Parathyroid adenoma (tissue), 2 donors: ENCODE data around the gene HHIPL1.

ENCODE experiments used
- H2AFZ ChIP-seq: fragments of 300-600 bp; sonication (generic); one replicate; pipeline ENCODE4 v1.7.0; 2017; ENCODE audit warnings: antibody characterized with exemption, mild to moderate bottlenecking
- H3K27ac ChIP-seq: fragments of 300-600 bp; sonication (generic); one replicate; pipeline ENCODE4 v1.7.0; 2017
- H3K27me3 ChIP-seq: fragments of 300-600 bp; sonication (generic); one replicate; pipeline ENCODE4 v1.7.0; 2017; ENCODE audit warnings: low read length; ENCODE audit not compliant: control insufficient read depth, insufficient read depth
- H3K36me3 ChIP-seq: fragments of 300-600 bp; sonication (generic); one replicate; pipeline ENCODE4 v1.7.0; 2017; ENCODE audit warnings: low read length; ENCODE audit not compliant: control insufficient read depth, insufficient read depth
- H3K4me1 ChIP-seq: fragments of 300-600 bp; sonication (generic); one replicate; pipeline ENCODE4 v1.7.0; 2017; ENCODE audit warnings: control low read depth
- H3K4me2 ChIP-seq: fragments of 300-600 bp; sonication (generic); one replicate; pipeline ENCODE4 v1.7.0; 2017; ENCODE audit warnings: low read length
- H3K4me3 ChIP-seq: fragments of 300-600 bp; sonication (generic); one replicate; pipeline ENCODE4 v1.7.0; 2017; ENCODE audit warnings: low read depth, low read length
- H3K79me2 ChIP-seq: fragments of 300-600 bp; sonication (generic); one replicate; pipeline ENCODE4 v1.7.0; 2017; ENCODE audit warnings: control low read depth
- H3K9ac ChIP-seq: fragments of 300-600 bp; sonication (generic); one replicate; pipeline ENCODE4 v1.7.0; 2017; ENCODE audit warnings: mild to moderate bottlenecking
- H3K9me3 ChIP-seq: fragments of 300-600 bp; sonication (generic); one replicate; pipeline ENCODE4 v1.7.0; 2017; ENCODE audit warnings: low read length; ENCODE audit not compliant: control insufficient read depth
- CTCF ChIP-seq: fragments of 300-600 bp; sonication (generic); IDR thresholded peaks from one replicate; pipeline ENCODE4 v1.7.0; 2017; ENCODE audit warnings: antibody characterized with exemption, mild to moderate bottlenecking
- donor health status: primary hyperparathyroidism.

Gene HHIPL1

GRCh38 chr14:99722741-99723140 lies 77.8 kb downstream of the HHIPL1 start:
- TF ChIP-seq CTCF = no peak
- no peak overlapping the region for H3K27ac ChIP-seq
- H3K4me2 ChIP-seq = no peak overlapping the region
- H3K27me3 ChIP-seq = no peaks in the 10 kb centered on the region
- no peak overlapping the region for H2AFZ ChIP-seq
- no peak overlapping the region for H3K9ac ChIP-seq
- H3K79me2 ChIP-seq = no peaks in the 10 kb centered on the region
- H3K9me3 ChIP-seq = no peaks in the 10 kb centered on the region
- no peak overlapping the region for H3K4me3 ChIP-seq
- H3K36me3 ChIP-seq = no peaks in the 10 kb centered on the region
- H3K4me1 ChIP-seq = peaks cover 5% of the 10 kb centered on the region

- Histone ChIP-seq H3K79me2 (no peaks in the 10 kb centered on the region), H3K27me3 (no peaks in the 10 kb centered on the region), H3K27ac (no peak overlapping the region), H3K36me3 (no peaks in the 10 kb centered on the region), H3K4me1 (peaks cover 5% of the 10 kb centered on the region), H2AFZ (no peak overlapping the region), H3K4me3 (no peak overlapping the region), H3K9ac (no peak overlapping the region), H3K9me3 (no peaks in the 10 kb centered on the region), H3K4me2 (no peak overlapping the region)
- TF ChIP-seq CTCF = no peak
These were observed 79.4 kb downstream of the HHIPL1 start for GRCh38 chr14:99724196-99724891.

GRCh38 chr14:99724939-99725773 lies 80.2 kb downstream of the HHIPL1 start:
- H3K79me2 ChIP-seq = no peaks in the 10 kb centered on the region
- no peak overlapping the region for H3K27ac ChIP-seq
- no peak overlapping the region for H3K4me2 ChIP-seq
- no peak overlapping the region for H2AFZ ChIP-seq
- H3K36me3 ChIP-seq = no peaks in the 10 kb centered on the region
- H3K4me1 ChIP-seq = peaks cover 8% of the 10 kb centered on the region
- H3K27me3 ChIP-seq = no peaks in the 10 kb centered on the region
- no peak overlapping the region for H3K4me3 ChIP-seq
- H3K9ac ChIP-seq = no peak overlapping the region
- no peaks in the 10 kb centered on the region for H3K9me3 ChIP-seq
- TF ChIP-seq CTCF = no peak

GRCh38 chr14:99725774-99726537 lies 81.0 kb downstream of the HHIPL1 start:
- Histone ChIP-seq H3K4me2 (no peak overlapping the region), H3K9ac (no peak overlapping the region), H3K4me1 (peaks cover 8% of the 10 kb centered on the region), H3K27me3 (no peaks in the 10 kb centered on the region), H3K4me3 (no peak overlapping the region), H3K36me3 (no peaks in the 10 kb centered on the region), H3K79me2 (no peaks in the 10 kb centered on the region), H3K27ac (no peak overlapping the region), H3K9me3 (no peaks in the 10 kb centered on the region), H2AFZ (no peak overlapping the region)
- TF ChIP-seq CTCF = no peak
